Measurements from ENCODE around the gene SLC16A3. TPM values are rescaled to one million over a fixed set of nuclear protein-coding genes. Genes with fewer than 3 reads are reported as not detected.

The SLC16A3 gene
- total RNA-seq, 1 donor from 2014 or later, result 21.0 TPM

GRCh38 chr17:82193520-82194220 lies 35.2 kb upstream of the SLC16A3 start:
- H3K4me3 Mint-ChIP-seq, result no peak overlapping the region
- peaks cover 31% of the 10 kb centered on the region for H3K36me3 Mint-ChIP-seq
- Histone ChIP-seq H3K79me2 (ENCODE audit: low read depth) (no peaks in the 10 kb centered on the region), H3K27me3 (no peaks in the 10 kb centered on the region), H3K4me3 (no peak overlapping the region), H3K4me2 (no peak overlapping the region), H2AFZ (replicated peaks) (no peak overlapping the region), H3K9ac (no peak overlapping the region), H4K20me1 (ENCODE audit: low read depth) (no peaks in the 10 kb centered on the region), H3K4me1 (no peaks in the 10 kb centered on the region), H3K36me3 (no peaks in the 10 kb centered on the region), H3K27ac (no peak overlapping the region), H3K9me3 (ENCODE audit: low read depth) (no peaks in the 10 kb centered on the region), H3F3A (ENCODE audit: low read depth) (no peaks in the 10 kb centered on the region)
- no peaks in the 10 kb centered on the region for H3K4me1 Mint-ChIP-seq
- peak overlapping the region; percentile 15 for H3K27ac Mint-ChIP-seq
- peaks cover 6% of the 10 kb centered on the region for H3K27me3 Mint-ChIP-seq (ENCODE audit: insufficient read depth, low read depth)
- H3K9me3 Mint-ChIP-seq, result no peaks in the 10 kb centered on the region
- DNase-seq (ENCODE audit: low spot score), result no peak
- TF ChIP-seq EZH2 (IDR thresholded peaks at IDR 0.05) (no peak), EZH2phosphoT487 (IDR thresholded peaks at IDR 0.05) (no peak)
- TF ChIP-seq, protein P1, sequence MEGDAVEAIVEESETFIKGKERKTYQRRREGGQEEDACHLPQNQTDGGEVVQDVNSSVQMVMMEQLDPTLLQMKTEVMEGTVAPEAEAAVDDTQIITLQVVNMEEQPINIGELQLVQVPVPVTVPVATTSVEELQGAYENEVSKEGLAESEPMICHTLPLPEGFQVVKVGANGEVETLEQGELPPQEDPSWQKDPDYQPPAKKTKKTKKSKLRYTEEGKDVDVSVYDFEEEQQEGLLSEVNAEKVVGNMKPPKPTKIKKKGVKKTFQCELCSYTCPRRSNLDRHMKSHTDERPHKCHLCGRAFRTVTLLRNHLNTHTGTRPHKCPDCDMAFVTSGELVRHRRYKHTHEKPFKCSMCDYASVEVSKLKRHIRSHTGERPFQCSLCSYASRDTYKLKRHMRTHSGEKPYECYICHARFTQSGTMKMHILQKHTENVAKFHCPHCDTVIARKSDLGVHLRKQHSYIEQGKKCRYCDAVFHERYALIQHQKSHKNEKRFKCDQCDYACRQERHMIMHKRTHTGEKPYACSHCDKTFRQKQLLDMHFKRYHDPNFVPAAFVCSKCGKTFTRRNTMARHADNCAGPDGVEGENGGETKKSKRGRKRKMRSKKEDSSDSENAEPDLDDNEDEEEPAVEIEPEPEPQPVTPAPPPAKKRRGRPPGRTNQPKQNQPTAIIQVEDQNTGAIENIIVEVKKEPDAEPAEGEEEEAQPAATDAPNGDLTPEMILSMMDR (IDR thresholded peaks at IDR 0.05), result no peak

DNA sequence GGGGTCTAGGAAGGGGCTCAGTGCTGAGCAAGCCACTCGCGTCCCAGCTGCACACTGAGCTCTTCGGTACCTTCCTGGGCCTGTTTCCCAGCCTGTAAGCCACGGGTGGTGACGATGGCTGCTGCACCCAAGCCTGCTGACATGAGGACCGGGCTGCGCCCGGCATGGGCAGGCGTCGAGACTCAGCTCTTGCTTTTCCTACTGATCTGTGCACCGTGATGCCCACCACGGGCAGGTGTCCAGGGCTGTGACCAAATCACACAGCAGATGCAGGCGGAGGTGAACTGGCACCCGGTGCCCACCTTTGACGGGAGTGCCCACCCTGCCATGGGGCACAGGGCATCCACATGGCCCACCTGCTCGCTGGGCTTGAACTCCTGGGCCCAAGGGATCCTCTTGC lies 34.1 kb upstream of the SLC16A3 start:
- no peaks in the 10 kb centered on the region for H3K9me3 ChIP-seq (ENCODE audit: low read depth)
- H3K27ac ChIP-seq, result no peak overlapping the region
- H2AFZ ChIP-seq (replicated peaks), result no peak overlapping the region
- no peaks in the 10 kb centered on the region for H3K36me3 ChIP-seq
- no peaks in the 10 kb centered on the region for H3F3A ChIP-seq (ENCODE audit: low read depth)
- H3K9ac ChIP-seq, result no peak overlapping the region
- H4K20me1 ChIP-seq (ENCODE audit: low read depth), result no peaks in the 10 kb centered on the region
- H3K27me3 Mint-ChIP-seq (ENCODE audit: insufficient read depth, low read depth), result peaks cover 6% of the 10 kb centered on the region
- no peak overlapping the region for H3K4me3 Mint-ChIP-seq
- H3K36me3 Mint-ChIP-seq, result peaks cover 33% of the 10 kb centered on the region
- no peak overlapping the region for H3K4me3 ChIP-seq
- H3K4me1 Mint-ChIP-seq, result no peaks in the 10 kb centered on the region
- H3K4me2 ChIP-seq, result no peak overlapping the region
- TF ChIP-seq, protein P1 (IDR thresholded peaks at IDR 0.05), result no peak
- TF ChIP-seq EZH2 (IDR thresholded peaks at IDR 0.05), result no peak
- no peak for TF ChIP-seq EZH2phosphoT487 (IDR thresholded peaks at IDR 0.05)
- H3K27ac Mint-ChIP-seq, result no peak overlapping the region
- no peak for DNase-seq (ENCODE audit: low spot score)
- H3K4me1 ChIP-seq, result no peaks in the 10 kb centered on the region
- no peaks in the 10 kb centered on the region for H3K27me3 ChIP-seq
- H3K9me3 Mint-ChIP-seq, result no peaks in the 10 kb centered on the region
- no peaks in the 10 kb centered on the region for H3K79me2 ChIP-seq (ENCODE audit: low read depth)

- Histone ChIP-seq H3K4me3 (no peak overlapping the region), H3K9me3 (ENCODE audit: low read depth) (no peaks in the 10 kb centered on the region), H3K4me1 (no peaks in the 10 kb centered on the region), H3F3A (ENCODE audit: low read depth) (no peaks in the 10 kb centered on the region), H3K4me2 (no peak overlapping the region), H2AFZ (replicated peaks) (no peak overlapping the region), H3K79me2 (ENCODE audit: low read depth) (no peaks in the 10 kb centered on the region), H3K9ac (no peak overlapping the region), H4K20me1 (ENCODE audit: low read depth) (no peaks in the 10 kb centered on the region), H3K27ac (no peak overlapping the region), H3K36me3 (no peaks in the 10 kb centered on the region), H3K27me3 (no peaks in the 10 kb centered on the region)
- TF ChIP-seq EZH2 (IDR thresholded peaks at IDR 0.05) (no peak), EZH2phosphoT487 (IDR thresholded peaks at IDR 0.05) (no peak)
- TF ChIP-seq, protein P1 (IDR thresholded peaks at IDR 0.05), result no peak
- no peaks in the 10 kb centered on the region for H3K4me1 Mint-ChIP-seq
- H3K27me3 Mint-ChIP-seq (ENCODE audit: insufficient read depth, low read depth), result peaks cover 6% of the 10 kb centered on the region
- no peaks in the 10 kb centered on the region for H3K9me3 Mint-ChIP-seq
- peaks cover 34% of the 10 kb centered on the region for H3K36me3 Mint-ChIP-seq
- no peak overlapping the region for H3K4me3 Mint-ChIP-seq
- H3K27ac Mint-ChIP-seq, result peak overlapping the region; percentile 58
- DNase-seq (ENCODE audit: low spot score), result no peak
Observed at GRCh38 chr17:82195675-82196672, 32.9 kb upstream of the SLC16A3 start.

Measured in neural progenitor cell (in vitro differentiated cells).